Measurements from ENCODE around the gene AARS2.

The AARS2 gene

DNA sequence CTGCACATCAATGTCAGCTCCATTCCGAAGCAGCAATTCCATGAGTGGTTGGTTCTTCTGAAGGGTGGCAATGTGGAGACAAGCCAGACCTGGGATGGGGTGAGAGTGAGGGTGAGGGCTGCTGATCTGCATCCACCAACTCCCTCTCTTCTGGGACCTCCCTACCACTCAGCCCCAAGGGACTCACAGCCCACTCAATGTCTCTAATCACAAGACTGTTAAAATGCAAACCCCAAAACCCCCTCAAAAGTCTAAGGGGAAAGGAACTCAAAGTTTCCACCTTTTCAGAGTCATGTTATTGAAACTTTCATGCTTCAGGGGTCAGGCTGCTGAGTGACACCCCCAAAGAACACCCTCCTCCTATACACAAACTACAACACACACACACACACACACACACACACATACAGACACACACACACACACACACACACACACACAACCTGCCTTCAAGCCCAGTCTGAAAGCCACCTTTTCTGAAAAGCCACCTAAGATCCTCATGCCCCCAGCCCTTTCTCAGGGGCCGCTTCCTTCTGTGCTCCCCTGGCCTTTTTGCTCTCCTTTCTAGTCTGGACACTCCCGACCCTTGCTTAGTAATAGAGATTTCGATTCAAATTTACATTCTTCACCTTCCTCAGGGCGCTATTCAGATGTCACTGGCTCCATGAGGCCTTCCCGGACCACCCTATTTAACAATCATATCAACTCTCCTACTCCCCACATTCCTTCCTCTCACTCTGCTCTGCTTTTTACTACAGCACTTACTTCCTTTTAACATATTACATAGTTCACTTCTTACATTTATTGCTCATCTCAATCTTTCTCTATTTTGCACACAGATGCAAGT, 52.5 kb downstream of the AARS2 start:
- TF ChIP-seq, protein P1, sequence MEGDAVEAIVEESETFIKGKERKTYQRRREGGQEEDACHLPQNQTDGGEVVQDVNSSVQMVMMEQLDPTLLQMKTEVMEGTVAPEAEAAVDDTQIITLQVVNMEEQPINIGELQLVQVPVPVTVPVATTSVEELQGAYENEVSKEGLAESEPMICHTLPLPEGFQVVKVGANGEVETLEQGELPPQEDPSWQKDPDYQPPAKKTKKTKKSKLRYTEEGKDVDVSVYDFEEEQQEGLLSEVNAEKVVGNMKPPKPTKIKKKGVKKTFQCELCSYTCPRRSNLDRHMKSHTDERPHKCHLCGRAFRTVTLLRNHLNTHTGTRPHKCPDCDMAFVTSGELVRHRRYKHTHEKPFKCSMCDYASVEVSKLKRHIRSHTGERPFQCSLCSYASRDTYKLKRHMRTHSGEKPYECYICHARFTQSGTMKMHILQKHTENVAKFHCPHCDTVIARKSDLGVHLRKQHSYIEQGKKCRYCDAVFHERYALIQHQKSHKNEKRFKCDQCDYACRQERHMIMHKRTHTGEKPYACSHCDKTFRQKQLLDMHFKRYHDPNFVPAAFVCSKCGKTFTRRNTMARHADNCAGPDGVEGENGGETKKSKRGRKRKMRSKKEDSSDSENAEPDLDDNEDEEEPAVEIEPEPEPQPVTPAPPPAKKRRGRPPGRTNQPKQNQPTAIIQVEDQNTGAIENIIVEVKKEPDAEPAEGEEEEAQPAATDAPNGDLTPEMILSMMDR (IDR thresholded peaks at IDR 0.05): no peak
- no peak for DNase-seq (ENCODE audit: low spot score)
- Histone ChIP-seq H3K4me3 (no peak overlapping the region), H3K27ac (no peak overlapping the region)

- no peak for DNase-seq (ENCODE audit: low spot score)
- TF ChIP-seq, protein P1 (IDR thresholded peaks at IDR 0.05): no peak
- Histone ChIP-seq H3K4me3 (no peak overlapping the region), H3K27ac (no peak overlapping the region)
Observed at GRCh38 chr6:44260011-44260410, 53.1 kb downstream of the AARS2 start.

GRCh38 chr6:44258921-44259320, 54.2 kb downstream of the AARS2 start:
- DNase-seq (ENCODE audit: low spot score): no peak
- no peak overlapping the region for H3K4me3 ChIP-seq
- TF ChIP-seq, protein P1 (IDR thresholded peaks at IDR 0.05): no peak
- no peak overlapping the region for H3K27ac ChIP-seq

DNA sequence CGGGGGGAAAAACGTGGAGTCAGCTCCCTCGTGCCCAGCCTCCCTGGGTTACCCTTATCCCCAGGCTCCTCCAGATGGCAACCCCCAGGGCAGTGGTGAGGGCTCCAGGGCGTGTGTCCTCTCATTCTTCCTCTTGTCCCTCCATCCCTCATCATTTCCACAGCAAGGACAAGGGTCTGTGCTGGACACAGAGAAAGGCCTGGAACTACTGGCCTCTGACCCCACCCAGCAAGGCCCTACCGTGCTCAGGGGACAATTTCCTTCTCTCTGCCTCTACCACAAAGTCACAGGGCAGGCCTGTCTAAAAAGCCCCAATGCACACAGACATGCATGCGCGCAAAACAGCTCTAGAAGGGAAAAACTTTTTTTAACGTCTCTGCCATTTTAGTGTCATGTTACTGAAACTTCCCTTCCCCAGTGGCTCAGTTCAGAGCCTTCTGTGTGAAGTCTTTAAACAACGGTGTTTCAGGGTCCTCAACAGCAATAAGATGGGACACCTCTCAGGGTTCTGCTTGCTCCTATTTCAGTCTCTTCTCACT, 54.8 kb downstream of the AARS2 start:
- H3K4me3 ChIP-seq: no peak overlapping the region
- no peak overlapping the region for H3K27ac ChIP-seq
- TF ChIP-seq, protein P1 (IDR thresholded peaks at IDR 0.05): no peak
- no peak for DNase-seq (ENCODE audit: low spot score)

DNA sequence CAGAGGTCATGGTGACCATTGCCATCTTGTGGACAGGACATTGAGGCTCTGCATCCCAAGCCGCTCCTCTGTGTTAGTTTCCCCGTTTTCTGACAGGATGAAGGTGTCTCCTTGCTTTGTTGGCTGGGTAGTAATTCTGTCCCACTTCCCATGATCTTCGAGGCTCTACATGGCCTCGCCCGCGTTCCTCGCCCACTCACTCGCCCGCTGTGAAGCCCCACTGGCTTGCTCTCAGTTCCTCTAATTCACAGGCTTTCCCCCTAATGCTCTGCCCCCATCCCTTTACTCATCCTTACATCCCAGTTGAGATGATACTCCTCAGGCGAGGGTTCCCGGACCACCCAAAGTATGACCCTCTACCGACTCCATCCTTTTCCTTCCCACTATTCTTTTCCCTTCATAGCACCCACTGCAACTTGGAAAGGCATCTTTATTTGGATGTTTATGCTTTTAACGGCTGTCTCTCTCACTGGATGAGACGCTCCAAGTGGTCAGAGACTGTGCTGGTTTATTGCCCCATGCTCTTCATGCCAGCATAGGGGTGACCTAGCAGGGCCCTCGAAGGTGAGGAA, 55.3 kb downstream of the AARS2 start:
- peak overlapping the region; percentile 84 to 86 for H3K27ac ChIP-seq

DNA sequence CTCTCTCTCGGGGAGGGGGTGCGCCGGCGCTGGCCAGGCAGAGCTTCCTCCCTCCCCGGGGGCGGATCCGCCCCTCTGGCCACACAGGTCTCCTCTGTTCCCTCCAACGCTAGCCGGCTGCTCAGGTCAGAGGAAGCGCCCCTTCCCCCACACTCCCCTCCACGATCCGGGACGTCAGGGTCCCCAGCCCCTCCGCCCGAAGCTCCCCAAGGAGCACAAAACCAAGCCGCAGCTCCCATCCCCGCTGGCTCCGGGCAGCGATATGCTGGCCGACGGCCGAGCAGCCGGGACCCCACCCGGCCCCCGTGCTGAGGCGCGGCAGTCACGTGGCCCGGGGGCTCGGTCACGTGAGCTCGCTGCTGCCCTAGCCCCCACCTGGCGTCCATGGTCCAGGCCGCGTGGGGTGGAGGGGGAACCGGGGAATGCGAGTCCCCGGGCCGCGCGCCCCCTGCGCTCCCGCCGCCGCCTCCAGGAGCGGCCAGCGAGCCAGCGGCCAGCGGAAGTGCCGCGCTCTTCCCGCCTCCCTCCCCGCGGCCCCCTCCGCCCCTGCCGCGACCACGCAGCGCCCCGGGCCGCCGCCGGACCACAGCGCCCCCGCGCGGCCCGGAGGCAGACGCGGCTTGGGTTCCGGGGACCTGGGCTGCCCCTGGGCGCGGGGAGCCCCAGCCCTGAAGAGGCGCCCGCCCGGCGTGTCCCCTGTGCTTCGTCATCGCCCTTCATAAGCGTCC, 56.0 kb downstream of the AARS2 start, which contains the start of gene SLC35B2:
TSS of gene SLC35B2 (minus strand) at position 504 of the 728 bp plus-strand sequence. CDS start at position 386, 118 bp downstream.
- TF ChIP-seq, protein P1 (IDR thresholded peaks at IDR 0.05): peak; percentile 83
- Histone ChIP-seq H3K4me3 (peak within 1 kb of the TSS; percentile 87), H3K27ac (peak within 1 kb of the TSS; percentile 84 to 86)
- DNase-seq (ENCODE audit: low spot score): no peak

More for the DNA sequence above, 55.3 kb downstream of the AARS2 start:
- peak overlapping the region; percentile 87 for H3K4me3 ChIP-seq
- no peak for DNase-seq (ENCODE audit: low spot score)
- TF ChIP-seq, protein P1 (IDR thresholded peaks at IDR 0.05): no peak

All from coronary artery (tissue), 2 donors.